Activated T-cell treated with anti-CD3 and anti-CD28 coated beads, Interleukin-2, amount 50 U/mL, for 24 hours (primary cell): ENCODE data around the gene SV2C.
"Not testable (repeated sequence)": the region's sequence is repeated elsewhere in the genome, so short reads cannot be mapped to it uniquely, and the experiment has no call there.

Experiments used
- DNase-seq: peaks from one replicate; pipeline ENCODE4 v3.0.0-alpha.2; 2020
- H3K27ac Mint-ChIP-seq: 2 replicates; pipeline ENCODE4 v1.8.0; 2020; ENCODE audit warnings: mild to moderate bottlenecking, mixed read lengths
- H3K27me3 Mint-ChIP-seq: 2 replicates; pipeline ENCODE4 v1.8.0; 2020; ENCODE audit warnings: mixed read lengths
- H3K36me3 Mint-ChIP-seq: 2 replicates; pipeline ENCODE4 v1.8.0; 2020; ENCODE audit warnings: low read depth, mixed read lengths
- H3K4me1 Mint-ChIP-seq: 2 replicates; pipeline ENCODE4 v1.8.0; 2020; ENCODE audit warnings: low read depth, mixed read lengths
- H3K4me3 Mint-ChIP-seq: 2 replicates; pipeline ENCODE4 v1.8.0; 2020; ENCODE audit warnings: mild to moderate bottlenecking, moderate library complexity, mixed read lengths
- H3K9me3 Mint-ChIP-seq: 2 replicates; pipeline ENCODE4 v1.8.0; 2020; ENCODE audit warnings: mixed read lengths

The SV2C gene, protein sequence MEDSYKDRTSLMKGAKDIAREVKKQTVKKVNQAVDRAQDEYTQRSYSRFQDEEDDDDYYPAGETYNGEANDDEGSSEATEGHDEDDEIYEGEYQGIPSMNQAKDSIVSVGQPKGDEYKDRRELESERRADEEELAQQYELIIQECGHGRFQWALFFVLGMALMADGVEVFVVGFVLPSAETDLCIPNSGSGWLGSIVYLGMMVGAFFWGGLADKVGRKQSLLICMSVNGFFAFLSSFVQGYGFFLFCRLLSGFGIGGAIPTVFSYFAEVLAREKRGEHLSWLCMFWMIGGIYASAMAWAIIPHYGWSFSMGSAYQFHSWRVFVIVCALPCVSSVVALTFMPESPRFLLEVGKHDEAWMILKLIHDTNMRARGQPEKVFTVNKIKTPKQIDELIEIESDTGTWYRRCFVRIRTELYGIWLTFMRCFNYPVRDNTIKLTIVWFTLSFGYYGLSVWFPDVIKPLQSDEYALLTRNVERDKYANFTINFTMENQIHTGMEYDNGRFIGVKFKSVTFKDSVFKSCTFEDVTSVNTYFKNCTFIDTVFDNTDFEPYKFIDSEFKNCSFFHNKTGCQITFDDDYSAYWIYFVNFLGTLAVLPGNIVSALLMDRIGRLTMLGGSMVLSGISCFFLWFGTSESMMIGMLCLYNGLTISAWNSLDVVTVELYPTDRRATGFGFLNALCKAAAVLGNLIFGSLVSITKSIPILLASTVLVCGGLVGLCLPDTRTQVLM

DNA sequence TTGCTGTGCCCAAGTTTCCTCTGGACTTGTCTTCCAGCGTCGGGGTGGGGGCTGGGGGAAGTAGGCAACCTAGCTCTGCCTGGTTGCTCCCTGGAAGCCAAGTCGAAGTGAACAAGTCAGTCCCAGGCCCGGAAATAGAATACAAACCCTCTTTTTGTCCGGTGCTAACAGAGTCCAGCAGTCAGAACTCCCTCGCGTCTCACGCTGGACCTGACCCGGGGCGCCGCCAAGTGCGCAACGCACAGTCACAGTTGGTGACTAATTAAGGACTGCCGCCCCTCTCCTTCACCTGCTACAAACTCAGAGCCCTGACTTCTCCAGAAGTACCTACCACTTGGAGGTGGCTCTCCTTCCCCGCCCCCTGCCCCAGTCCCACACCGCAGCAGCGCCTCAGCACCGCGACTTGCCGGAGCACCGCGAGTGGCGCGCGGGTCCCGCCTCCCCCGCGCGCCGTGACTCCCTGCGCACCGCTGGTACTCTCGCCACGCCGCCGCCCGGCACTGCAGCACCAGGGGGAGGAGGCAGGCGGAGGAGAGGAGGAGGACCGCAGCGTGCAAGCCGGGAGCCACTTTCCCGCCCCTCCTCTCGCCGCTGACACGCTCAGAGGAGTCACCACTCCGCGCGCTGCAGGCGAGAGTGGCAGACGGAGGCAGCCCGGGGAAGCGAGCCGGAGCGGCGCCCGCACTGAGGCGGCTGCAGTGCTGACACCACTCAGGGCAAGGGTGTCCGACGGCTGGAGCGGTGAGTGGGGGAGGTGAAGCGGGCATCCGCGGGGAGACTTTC is at the start of gene SV2C:
TSS of gene SV2C (plus strand) at position 612 of the 783 bp plus-strand sequence. CDS start 48,368 bp downstream, outside the sequence.
- peak; percentile 60 for DNase-seq
- Mint-ChIP-seq H3K27ac (peak within 1 kb of the TSS; percentile 18), H3K9me3 (no peaks in the 10 kb centered on the region), H3K36me3 (no peaks in the 10 kb centered on the region), H3K4me3 (peak within 1 kb of the TSS; percentile 71), H3K4me1 (peaks cover 32% of the 10 kb centered on the region), H3K27me3 (peaks cover 89% of the 10 kb centered on the region)

DNA sequence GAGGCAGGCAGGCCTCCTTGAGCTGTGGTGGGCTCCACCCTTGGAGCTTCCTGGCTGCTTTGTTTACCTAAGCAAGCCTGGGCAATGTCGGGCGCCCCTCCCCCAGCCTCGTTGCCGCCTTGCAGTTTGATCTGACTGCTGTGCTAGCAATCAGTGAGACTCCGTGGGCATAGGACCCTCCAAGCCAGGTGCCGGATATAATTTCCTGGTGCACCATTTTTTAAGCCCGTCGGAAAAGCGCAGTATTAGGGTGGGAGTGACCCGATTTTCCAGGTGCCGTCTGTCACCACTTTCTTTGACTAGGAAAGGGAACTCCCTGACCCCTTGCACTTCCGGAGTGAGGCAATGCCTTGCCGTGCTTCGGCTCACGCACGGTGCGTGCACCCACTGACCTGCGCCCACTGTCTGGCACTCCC is 45.4 kb upstream of the SV2C start:
- Mint-ChIP-seq H3K4me1 (peaks cover 14% of the 10 kb centered on the region), H3K27me3 (peaks cover 40% of the 10 kb centered on the region), H3K4me3 (peak overlapping the region; percentile 58)
- H3K9me3 Mint-ChIP-seq, H3K27ac Mint-ChIP-seq, H3K36me3 Mint-ChIP-seq: not testable (repeated sequence)
- DNase-seq: peak; percentile 30

DNA sequence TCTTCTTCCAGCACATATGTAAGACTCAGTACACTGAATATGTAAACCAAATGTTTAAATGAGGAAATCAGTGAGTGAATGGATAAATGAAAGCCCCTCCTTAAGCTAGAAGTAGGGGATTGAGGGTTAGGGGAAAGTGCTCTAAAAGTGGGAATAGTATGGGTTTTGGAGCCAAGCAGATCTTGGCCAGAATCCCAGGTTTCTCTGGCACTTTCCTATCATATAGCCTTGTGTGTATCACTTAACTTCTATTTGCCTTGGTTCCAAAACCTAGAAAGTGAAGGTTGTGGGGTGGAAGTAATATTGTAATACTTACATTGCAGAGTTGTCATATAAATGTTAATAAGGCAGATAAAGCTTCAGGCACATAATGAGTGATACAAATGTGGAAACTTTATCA is 45.0 kb upstream of the SV2C start:
- no peak for DNase-seq
- peaks cover 5% of the 10 kb centered on the region for H3K9me3 Mint-ChIP-seq
- H3K27me3 Mint-ChIP-seq: peaks cover 41% of the 10 kb centered on the region
- H3K27ac Mint-ChIP-seq: no peak overlapping the region
- H3K36me3 Mint-ChIP-seq: no peaks in the 10 kb centered on the region
- H3K4me3 Mint-ChIP-seq: peak overlapping the region; percentile 58
- peaks cover 14% of the 10 kb centered on the region for H3K4me1 Mint-ChIP-seq

DNA sequence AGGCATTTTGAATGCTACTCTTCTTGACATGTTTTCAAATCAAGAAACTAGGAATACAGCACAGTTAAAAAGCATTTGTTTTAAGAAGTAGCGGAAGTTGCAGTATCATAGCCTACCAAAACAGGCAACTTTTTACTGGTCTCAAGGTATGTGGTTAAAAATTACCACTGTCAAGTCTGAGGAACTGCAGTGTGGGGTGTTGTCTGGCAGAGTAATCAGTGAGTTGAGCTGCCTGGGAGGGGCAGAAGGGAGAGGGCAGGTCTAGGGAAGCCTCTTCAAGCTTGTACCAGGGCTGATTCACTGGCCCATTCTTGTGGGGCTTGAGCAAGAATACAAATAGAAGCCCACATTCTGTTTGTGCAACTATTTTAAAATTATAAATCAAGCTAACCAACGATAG is 42.4 kb upstream of the SV2C start:
- DNase-seq: no peak
- Mint-ChIP-seq H3K4me3 (no peak overlapping the region), H3K4me1 (peaks cover 14% of the 10 kb centered on the region), H3K9me3 (peaks cover 2% of the 10 kb centered on the region), H3K27me3 (peaks cover 36% of the 10 kb centered on the region), H3K36me3 (no peaks in the 10 kb centered on the region), H3K27ac (no peak overlapping the region)

DNA sequence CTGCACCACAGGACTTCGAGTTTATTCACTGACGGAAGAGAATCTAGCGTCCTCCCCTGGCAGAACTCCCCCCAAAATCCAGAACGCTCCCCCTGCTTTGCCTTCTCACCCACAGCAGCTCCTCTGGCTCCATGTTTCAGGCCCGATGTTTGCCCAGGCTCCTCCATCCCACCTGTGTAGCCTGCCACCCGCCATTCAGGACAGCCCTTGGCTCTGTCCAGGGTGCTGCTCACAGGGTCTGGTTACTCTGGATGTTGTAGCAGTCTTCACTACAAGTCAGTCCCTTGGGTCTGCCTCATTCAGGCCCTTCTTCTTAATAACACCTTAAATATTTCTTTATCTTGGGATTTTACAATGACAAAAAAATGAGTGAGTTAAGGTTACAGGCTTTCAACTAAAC is 41.3 kb upstream of the SV2C start:
- no peaks in the 10 kb centered on the region for H3K36me3 Mint-ChIP-seq
- peaks cover 14% of the 10 kb centered on the region for H3K4me1 Mint-ChIP-seq
- no peak overlapping the region for H3K27ac Mint-ChIP-seq
- peaks cover 40% of the 10 kb centered on the region for H3K27me3 Mint-ChIP-seq
- H3K9me3 Mint-ChIP-seq: peaks cover 2% of the 10 kb centered on the region
- no peak for DNase-seq
- H3K4me3 Mint-ChIP-seq: no peak overlapping the region

DNA sequence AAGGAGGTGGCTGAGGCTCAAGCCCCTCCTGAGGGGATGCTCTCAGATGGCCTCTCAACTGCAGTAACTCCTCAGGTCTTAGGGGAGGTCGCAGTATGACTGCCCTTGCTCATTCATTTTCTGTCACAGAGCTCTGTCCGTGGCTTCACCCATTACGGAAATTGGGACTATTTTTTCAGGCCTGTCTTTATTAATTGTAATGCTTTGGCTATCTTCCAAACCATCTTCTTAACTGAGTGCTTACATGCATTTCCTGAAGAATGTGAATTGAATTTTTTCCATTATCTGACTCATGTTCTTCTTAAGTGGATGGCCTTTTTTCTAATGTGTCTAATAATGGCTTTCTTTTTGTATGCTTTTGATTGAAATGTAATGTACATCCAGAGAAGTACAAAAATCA is 36.4 kb upstream of the SV2C start:
- Mint-ChIP-seq H3K27me3 (peaks cover 40% of the 10 kb centered on the region), H3K36me3 (no peaks in the 10 kb centered on the region), H3K9me3 (peaks cover 2% of the 10 kb centered on the region), H3K4me1 (no peaks in the 10 kb centered on the region), H3K4me3 (no peak overlapping the region), H3K27ac (no peak overlapping the region)
- no peak for DNase-seq

DNA sequence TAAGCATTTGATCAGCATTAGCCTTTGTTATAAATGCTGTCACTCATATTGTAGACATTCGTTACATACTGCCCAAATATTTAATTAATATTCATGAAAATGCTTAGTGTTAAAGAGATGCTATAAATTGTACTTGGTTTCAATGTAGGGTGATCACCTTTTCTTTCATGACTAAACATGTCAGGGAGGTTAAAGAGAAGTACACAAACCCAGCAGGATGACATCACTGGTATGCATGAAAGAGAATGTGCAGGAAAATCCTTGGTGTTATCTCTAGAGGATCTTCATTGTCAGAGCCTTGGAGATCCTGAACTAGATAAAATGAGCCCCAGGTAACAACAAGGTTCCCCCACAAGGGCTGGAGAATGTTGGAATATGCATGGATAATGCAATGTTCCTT is 33.0 kb upstream of the SV2C start:
- DNase-seq: no peak
- Mint-ChIP-seq H3K4me1 (no peaks in the 10 kb centered on the region), H3K4me3 (no peak overlapping the region), H3K9me3 (no peaks in the 10 kb centered on the region), H3K27ac (no peak overlapping the region), H3K36me3 (no peaks in the 10 kb centered on the region), H3K27me3 (peaks cover 36% of the 10 kb centered on the region)

DNA sequence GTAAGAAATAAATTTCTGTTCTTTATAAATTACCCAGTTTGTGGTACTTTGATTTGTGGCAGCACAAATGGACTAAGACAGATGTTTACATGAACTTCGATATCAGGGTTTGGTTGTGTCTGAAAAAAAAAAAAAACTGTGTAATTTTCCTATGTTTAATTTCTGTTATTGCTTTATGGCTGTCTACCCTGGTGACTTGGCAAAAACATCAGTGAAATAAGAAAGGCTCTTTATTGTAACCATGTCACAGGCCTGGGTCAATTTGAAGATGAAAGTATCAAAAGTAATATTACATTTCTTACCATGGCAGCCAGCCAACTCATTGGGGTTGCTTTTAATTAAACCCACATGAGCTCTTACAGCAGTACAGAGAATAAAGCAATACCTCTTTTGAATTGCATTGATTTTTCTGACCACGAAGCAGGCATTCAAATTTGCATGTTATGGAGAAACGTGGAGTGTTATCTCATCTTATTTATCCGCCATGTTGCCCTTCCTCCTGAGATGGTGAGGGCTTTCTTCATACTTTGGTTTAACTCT is 20.6 kb upstream of the SV2C start:
- H3K4me3 Mint-ChIP-seq: no peak overlapping the region
- H3K9me3 Mint-ChIP-seq: no peaks in the 10 kb centered on the region
- H3K27ac Mint-ChIP-seq: no peak overlapping the region
- DNase-seq: no peak
- H3K36me3 Mint-ChIP-seq: no peaks in the 10 kb centered on the region
- H3K27me3 Mint-ChIP-seq: peaks cover 34% of the 10 kb centered on the region
- no peaks in the 10 kb centered on the region for H3K4me1 Mint-ChIP-seq

DNA sequence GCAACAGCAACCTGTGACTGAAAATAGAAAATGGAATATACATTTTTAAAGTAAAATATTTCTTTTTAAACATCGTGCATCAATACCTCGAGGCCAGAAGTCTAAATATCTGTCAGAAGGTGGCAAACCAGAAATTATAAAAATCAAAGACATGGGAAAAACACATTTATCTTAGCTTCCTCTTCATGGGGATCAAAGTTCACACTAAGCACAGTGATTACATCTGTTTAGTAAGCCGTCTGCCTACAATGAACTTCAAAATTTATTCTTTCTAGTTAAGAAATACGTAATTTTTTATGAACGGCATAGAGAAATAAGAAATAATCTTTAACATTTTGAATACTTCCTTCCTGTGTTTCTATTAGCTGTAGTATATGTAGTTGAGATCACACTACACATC is 17.9 kb upstream of the SV2C start:
- Mint-ChIP-seq H3K4me3 (no peak overlapping the region), H3K36me3 (no peaks in the 10 kb centered on the region), H3K4me1 (no peaks in the 10 kb centered on the region), H3K27ac (no peak overlapping the region), H3K27me3 (peaks cover 35% of the 10 kb centered on the region), H3K9me3 (no peaks in the 10 kb centered on the region)
- no peak for DNase-seq

DNA sequence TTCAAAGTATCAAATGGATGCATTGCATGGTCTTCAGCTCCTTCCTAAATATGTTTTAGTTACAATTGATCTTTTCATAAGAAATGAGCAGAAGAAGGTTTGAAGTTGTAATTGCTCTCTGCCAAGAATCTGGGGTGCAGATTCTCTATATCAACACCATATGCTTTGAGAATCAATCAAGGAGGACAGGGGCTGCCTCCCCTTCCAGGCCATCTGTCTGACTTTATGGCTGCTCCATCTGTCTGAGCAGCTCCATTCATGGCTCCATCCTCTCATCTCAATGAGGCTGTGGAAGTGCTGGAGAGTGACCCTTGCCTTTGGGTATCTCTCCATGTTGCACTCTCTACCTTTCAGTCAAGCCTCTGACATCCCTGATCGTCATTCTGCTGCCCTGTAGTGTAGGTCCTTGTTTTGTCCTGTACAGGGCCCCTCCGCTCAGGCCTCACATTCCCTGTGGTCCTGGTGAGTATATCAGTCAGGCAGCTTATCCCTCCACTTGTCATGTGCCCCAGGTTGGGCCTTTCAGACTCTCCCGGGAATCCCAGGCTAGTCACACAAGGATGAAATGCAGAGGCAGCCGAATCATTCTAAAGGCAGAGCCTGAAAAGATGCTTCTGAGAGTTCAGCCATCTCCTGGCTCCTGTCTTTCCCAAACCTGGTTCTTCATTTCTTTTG is 14.0 kb upstream of the SV2C start:
- H3K27me3 Mint-ChIP-seq: peaks cover 37% of the 10 kb centered on the region
- H3K4me1 Mint-ChIP-seq: no peaks in the 10 kb centered on the region
- no peak overlapping the region for H3K27ac Mint-ChIP-seq
- no peaks in the 10 kb centered on the region for H3K36me3 Mint-ChIP-seq
- no peak for DNase-seq
- no peak overlapping the region for H3K4me3 Mint-ChIP-seq
- H3K9me3 Mint-ChIP-seq: no peaks in the 10 kb centered on the region

DNA sequence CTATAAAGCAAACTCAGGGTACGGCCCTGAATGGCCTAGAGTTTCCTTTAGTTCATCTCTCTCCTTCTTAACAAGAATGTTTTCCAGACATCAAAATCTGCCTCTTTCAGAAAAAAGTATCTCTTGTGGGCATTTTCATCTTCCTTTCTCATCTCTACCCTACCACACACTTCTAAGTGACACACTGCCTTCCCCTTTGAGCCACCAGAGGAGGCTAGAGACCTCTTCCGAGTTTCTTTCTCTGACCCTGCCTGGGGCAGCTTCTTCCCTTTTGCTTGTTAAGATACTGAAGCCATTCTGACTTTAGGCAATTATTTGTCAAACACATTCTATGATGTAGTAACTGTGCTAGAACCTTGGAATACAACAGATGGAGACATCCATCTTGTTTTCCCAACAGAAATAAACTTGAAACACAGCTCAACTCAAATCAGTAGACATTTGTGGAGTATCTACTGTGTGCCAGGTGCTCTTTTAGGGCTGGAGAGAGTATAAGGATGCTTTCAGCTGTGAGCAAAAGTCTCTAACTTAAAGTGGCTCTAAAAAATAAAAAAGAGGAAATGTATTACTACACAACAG is 8.6 kb upstream of the SV2C start:
- Mint-ChIP-seq H3K4me1 (no peaks in the 10 kb centered on the region), H3K4me3 (no peak overlapping the region), H3K9me3 (no peaks in the 10 kb centered on the region), H3K36me3 (no peaks in the 10 kb centered on the region), H3K27me3 (peaks cover 72% of the 10 kb centered on the region), H3K27ac (no peak overlapping the region)
- DNase-seq: no peak

DNA sequence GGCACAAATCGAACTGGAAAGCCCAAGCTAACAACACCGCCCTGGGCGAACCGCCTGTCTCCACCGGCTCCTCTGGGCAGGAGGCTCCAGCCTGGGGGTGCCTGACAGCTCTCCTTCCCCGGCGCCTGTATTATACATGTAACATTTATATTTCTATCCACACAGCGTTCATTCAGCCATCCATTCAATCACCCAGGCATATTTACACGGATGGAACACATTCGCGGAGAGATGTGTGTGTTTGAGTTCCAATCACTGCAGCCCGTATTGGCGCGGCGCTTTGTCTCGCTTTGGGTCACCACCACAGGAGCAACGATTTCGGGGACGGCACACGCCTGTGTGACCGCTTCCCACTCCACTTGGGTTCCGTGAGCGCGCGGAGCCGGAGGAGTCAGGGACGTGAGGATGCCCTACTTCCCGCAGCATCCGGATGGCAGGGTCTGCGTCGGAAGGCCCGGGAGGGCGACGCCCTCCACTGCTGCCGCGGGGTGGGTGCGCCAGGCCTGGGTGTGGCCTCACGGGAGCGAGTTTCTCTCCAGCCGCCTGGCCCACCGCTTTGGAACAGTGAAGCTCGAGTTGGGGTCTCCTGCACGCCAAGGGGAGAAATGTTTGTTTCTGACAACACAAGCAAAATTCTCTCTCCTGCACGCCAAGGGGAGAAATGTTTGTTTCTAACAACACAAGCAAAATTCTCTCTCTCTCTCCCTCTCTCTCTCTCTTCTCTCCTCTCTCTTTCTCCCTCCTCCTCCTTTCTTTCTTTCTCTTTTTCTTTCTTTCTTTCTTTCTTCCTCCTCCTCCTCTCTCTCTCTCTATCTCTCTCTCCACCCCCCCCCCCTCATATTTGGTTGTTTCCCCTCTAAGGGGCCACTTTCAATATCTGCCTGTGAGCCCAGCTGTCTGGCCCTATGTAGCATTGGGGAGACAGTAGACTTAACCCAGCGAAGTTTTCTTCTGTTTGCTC is 1.1 kb upstream of the SV2C start:
- Mint-ChIP-seq H3K9me3 (no peaks in the 10 kb centered on the region), H3K36me3 (no peaks in the 10 kb centered on the region), H3K4me3 (peak overlapping the region; percentile 71), H3K4me1 (peaks cover 32% of the 10 kb centered on the region), H3K27me3 (peaks cover 87% of the 10 kb centered on the region), H3K27ac (no peak overlapping the region)
- no peak for DNase-seq
